Kidney epithelial cell (primary cell): ENCODE data around the gene NUDT5. TPM values are rescaled to one million over a fixed set of nuclear protein-coding genes. Genes with fewer than 3 reads are reported as not detected.

Experiments used
- DNase-seq: peaks from one replicate; pipeline ENCODE4 v3.0.0-alpha.2; 2010; ENCODE audit warnings: low read depth
- H3K27me3 ChIP-seq: 2 replicates; pipeline ENCODE4 v1.6.0; 2011; ENCODE audit warnings: low read length; ENCODE audit not compliant: control insufficient read depth, insufficient read depth
- H3K36me3 ChIP-seq: 2 replicates; pipeline ENCODE4 v1.5.1; 2011; ENCODE audit warnings: low read length; ENCODE audit not compliant: control insufficient read depth, insufficient read depth
- H3K4me3 ChIP-seq: 2 replicates; pipeline ENCODE4 v1.5.1; 2011; ENCODE audit warnings: low read depth, mild to moderate bottlenecking, control low read depth, low read length
- total RNA-seq: library from RNA; depleted of rRNA; stranded (reverse); fragments of >200 nt; gene quantifications from 2 replicates; pipeline ENCODE4 v1.2.3, GENCODE V29; 2015
- TF ChIP-seq, protein P1 (sequence below): IDR thresholded peaks from 2 replicates; pipeline ENCODE4 v1.5.1; 2011; ENCODE audit warnings: mild to moderate bottlenecking, moderate library complexity, low read length, control low read depth, inconsistent platforms; ENCODE audit not compliant: insufficient read depth, poor library complexity, severe bottlenecking

NUDT5 gene
- total RNA-seq, 1 donor from 2014 or later: 77.2 TPM

DNA sequence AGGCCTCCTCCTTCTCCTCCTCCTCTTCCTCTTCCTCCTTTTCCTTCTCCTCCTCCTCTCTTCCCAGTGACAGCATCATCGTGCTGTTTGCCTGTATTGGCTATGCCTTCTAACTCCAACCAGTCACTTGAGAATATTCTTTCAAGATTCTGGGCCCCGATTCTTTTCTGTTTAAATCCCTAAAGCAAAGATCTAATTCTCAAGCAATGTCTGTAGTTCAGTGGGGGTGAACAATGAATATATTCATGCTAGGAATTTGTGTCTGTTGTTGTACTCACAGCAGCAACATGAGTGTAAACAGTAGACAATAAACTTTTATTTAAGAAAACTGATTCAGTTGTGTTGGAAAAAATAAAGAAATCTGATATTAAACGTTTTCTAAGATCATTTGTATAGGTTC is 30.7 kb downstream of the NUDT5 start:
- TF ChIP-seq, protein P1, sequence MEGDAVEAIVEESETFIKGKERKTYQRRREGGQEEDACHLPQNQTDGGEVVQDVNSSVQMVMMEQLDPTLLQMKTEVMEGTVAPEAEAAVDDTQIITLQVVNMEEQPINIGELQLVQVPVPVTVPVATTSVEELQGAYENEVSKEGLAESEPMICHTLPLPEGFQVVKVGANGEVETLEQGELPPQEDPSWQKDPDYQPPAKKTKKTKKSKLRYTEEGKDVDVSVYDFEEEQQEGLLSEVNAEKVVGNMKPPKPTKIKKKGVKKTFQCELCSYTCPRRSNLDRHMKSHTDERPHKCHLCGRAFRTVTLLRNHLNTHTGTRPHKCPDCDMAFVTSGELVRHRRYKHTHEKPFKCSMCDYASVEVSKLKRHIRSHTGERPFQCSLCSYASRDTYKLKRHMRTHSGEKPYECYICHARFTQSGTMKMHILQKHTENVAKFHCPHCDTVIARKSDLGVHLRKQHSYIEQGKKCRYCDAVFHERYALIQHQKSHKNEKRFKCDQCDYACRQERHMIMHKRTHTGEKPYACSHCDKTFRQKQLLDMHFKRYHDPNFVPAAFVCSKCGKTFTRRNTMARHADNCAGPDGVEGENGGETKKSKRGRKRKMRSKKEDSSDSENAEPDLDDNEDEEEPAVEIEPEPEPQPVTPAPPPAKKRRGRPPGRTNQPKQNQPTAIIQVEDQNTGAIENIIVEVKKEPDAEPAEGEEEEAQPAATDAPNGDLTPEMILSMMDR: no peak
- DNase-seq: no peak
- Histone ChIP-seq H3K27me3 (no peaks in the 10 kb centered on the region), H3K4me3 (no peak overlapping the region), H3K36me3 (peaks cover 1% of the 10 kb centered on the region)

DNA sequence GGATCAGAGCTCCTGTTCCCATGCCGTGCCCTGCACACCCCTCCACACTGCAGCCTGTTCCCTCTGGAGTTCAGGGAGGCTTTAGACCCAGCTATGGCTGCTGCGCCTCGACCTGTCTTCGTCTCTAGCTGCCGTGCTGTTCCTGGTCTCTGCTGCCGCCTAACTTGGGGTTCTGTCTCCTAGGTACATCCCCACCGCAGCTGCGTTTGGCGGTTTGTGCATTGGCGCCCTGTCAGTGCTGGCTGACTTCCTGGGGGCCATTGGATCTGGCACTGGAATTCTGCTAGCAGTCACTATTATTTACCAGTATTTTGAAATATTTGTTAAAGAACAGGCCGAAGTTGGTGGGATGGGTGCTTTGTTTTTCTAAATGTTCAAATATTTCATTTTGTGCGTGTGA is 31.6 kb downstream of the NUDT5 start:
- H3K36me3 ChIP-seq: peaks cover 1% of the 10 kb centered on the region
- no peak for DNase-seq

DNA sequence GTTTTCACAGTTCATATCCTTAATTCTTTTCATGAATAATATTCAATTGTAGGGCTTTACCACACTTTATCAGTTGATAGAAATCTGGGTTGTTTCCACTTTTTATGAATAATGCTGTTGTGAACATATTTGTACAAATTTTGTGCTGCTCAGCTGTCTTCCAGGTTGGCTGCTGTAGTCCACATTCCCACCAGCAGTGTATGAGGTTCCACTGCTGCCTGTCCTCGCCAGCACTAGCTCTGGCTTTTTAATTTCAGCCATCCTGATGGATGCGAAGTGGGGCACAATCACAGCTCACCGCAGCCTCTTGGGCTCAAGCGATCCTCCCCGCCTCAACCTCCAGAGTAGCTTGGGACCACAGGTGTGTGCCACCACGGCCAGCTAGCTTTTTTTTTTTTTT is 32.8 kb downstream of the NUDT5 start:
- peaks cover 1% of the 10 kb centered on the region for H3K36me3 ChIP-seq
- H3K4me3 ChIP-seq: no peak overlapping the region
- TF ChIP-seq, protein P1: no peak
- no peak for DNase-seq
- no peaks in the 10 kb centered on the region for H3K27me3 ChIP-seq

More for the DNA sequence above, 31.6 kb downstream of the NUDT5 start:
- TF ChIP-seq, protein P1: no peak
- Histone ChIP-seq H3K4me3 (no peak overlapping the region), H3K27me3 (no peaks in the 10 kb centered on the region)

DNA sequence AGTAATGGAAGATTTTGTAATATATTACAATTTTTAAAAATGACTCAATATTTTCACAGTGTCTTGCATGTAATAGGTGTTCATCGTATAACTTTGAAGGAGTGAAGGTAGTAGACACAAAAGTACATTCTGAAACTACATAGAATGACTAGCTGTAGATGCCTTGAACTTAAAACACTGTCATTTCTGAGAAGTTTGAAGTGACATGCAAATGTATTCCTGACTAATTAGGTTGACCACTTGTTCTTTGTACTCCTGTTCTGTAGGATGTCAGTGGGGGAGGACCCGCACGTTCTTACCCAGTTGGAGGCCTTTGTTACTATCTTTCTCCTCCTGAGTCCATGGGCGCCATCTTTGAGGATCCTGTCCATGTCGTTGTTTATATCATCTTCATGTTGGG is 35.0 kb downstream of the NUDT5 start:
- TF ChIP-seq, protein P1: no peak
- Histone ChIP-seq H3K4me3 (no peak overlapping the region), H3K36me3 (peaks cover 1% of the 10 kb centered on the region), H3K27me3 (no peaks in the 10 kb centered on the region)
- no peak for DNase-seq

DNA sequence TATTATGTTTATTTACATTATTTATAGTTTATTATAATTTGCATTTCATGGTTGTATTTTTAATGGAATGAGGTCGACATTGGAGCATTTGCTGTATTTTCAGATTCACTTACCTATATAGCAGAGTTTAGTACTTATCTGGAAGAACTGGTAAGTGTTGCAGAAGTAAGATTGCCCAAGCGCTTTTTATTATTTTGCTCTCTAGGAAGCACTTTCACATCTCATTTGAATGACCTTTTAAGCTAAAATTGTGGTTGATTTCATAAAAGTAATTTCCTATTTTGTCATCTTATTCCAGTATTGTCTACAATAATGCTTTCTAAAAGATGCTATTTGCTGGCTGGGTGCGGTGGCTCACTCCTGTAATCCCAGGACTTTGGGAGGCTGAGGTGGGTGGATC is 37.6 kb downstream of the NUDT5 start:
- no peaks in the 10 kb centered on the region for H3K36me3 ChIP-seq
- TF ChIP-seq, protein P1: no peak
- no peak for DNase-seq

DNA sequence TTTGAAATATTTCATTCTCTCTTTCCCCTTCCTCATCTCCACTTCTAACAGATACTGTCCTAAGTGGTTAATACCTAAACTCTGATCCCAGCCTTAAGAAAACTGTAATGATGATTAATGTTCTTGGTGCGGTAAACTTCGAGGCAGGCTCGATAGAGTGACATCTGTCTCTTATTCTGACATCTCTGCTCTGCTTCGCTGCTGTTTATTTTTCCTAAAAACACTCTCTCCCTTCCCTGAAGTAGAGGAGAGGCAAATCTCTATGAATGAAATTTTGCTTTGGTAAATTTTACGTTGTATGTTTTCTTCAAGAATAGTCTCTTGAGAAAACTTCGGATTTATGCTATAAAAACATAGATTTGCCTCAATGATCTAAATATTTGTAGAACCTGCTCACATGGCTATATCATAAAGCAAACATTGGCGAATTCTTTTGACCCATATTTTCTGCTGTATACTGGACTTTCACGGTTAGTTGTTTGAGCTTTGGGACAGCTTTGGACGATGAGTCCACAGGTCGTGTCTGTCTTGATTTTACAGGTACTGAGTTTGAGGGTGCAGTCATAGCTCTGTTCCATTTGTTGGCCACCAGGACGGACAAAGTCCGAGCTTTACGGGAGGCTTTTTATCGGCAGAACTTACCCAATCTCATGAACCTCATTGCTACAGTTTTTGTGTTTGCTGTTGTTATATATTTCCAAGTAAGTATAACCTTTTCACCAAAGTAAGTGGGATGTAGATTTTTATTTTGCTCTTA is 39.1 kb downstream of the NUDT5 start:
- no peaks in the 10 kb centered on the region for H3K36me3 ChIP-seq
- H3K4me3 ChIP-seq: no peak overlapping the region
- TF ChIP-seq, protein P1: no peak
- no peaks in the 10 kb centered on the region for H3K27me3 ChIP-seq
- no peak for DNase-seq

More for the DNA sequence above, 37.6 kb downstream of the NUDT5 start:
- H3K4me3 ChIP-seq: no peak overlapping the region
- H3K27me3 ChIP-seq: no peaks in the 10 kb centered on the region
